ENCODE data around the gene GRID1.

- no peak for TF ChIP-seq POLR2A (IDR thresholded peaks at IDR 0.05)
- TF ChIP-seq CTCF (IDR thresholded peaks at IDR 0.05) = no peak
These were observed 243.9 kb downstream of the GRID1 start for GRCh38 chr10:86122646-86123045.

Data from Peyer's patch (tissue), 4 donors.